Measurements from ENCODE around the gene SYT15.

The SYT15 gene

DNA sequence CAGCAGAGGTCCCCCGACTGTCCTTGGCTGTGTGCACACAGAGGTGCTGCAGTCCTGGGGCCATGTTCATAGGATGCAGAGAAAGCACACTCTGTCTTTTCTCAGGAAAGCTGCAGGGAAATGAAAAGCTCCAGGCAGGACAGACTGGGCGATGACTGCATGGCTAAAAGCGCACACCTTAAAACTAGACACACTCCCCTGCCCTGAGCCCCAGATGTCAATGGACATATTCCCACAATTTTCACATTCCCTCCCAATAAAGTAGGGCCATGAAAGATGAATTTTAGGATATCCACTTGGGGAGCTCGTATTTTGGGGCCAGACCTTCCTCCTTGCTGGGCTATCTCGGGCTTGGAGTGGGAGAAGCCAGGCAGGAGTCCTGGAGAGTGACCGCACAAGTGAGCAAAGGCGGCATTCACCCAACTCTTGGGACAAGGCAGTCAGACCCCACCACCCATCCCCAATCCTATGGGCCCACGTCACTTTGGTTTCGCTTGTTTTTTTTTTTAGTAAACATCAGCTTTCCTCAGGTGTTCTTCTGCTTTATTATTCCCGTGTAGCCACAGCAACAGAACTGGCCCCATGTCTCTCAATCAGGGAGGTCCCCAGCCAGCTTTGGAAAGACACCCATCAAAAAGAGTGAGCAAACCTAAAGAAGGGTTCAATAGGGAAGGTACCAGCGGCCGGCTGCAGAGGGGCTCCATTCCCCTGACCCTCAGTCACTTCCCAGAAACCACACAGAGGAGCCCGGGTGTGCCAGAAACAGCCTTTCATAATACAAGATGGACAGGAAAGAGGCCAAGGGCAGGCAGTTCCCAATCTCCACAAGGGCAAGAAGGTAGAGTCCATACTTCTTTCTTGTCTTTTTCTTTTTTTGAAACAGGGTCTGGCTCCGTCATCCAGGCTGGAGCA is 35.2 kb upstream of the SYT15 start:
- H3K27ac ChIP-seq = peak overlapping the region in 1 of 21 experiments; percentile 1

DNA sequence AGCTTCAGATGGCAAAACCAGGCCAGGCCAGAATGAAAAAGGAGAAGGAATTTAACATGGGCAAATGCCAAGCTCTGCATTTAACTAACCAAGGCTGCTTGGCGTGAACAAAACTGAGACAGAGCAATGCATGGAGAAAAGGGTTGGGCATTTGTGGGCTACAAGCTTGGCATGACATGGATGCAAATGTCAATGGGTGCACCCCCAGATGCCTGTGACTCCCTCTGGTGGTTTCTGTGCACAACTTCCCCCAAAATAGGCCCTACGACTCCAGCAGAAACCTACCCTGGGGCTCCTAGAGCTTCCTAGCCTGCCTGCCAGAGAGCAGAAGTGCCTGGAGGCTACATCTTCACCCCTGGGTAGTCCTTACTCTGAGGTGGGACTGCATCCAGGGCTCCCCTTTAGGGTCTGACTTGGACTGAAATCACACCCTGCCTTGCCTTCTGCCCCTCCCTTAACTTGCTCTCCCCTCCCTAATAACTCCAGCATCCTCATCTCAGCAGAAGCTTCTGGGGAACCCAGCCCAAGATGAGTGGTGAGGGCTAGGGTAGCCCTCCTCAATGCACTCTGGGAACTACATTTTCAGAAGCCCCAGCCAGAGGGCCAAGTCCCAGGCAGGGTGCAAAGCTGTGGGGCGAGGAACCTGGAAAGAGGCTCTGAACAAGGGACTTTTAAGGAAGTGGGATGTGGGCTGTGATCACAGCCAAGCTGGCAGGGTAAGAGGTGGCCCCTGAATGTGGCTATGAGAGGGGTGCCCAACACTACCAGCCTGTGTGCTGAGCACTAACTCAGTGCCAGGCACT is 33.7 kb upstream of the SYT15 start:
- Histone ChIP-seq H3K4me3 (no peak overlapping the region), H3K27ac (peak overlapping the region in 4 of 21 experiments; percentile 1 to 13 (median 4))

More for the DNA sequence above, 35.2 kb upstream of the SYT15 start:
- H3K4me3 ChIP-seq = no peak overlapping the region

DNA sequence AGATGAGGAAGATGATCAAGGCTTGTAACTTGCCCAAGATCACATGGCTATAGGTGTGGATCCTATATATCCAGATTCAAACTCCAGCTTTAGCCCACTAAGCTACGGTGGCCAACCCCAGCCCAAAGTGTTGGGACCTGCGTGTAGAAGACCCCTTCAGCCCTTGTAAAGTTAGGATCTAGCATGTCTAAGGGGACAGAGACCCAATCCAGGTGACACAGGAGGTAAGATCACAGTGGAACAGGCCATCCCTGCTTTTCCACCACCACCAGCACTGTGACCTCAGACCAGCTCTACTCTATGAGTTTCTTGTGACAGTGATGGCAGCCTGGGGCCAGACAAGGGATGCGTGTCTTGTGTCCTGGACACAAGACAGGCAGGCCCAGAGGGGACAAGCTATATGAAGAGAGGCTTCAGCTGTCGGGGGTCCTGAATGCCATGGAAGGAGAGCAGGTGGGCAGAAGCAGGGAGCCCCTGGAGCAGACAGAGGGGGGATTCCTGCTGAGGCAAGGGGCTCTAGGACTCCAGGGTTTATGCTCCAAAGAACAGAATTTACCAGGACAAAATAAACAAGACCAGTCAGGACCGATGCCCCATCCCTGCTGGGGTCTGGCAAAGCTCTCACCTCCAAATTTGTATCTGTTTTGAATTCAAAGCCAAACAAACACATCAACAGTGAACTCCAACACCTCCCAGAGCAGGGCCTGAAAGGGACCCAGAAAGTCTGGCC is 32.9 kb upstream of the SYT15 start:
- H3K27ac ChIP-seq = no peak overlapping the region
- no peak overlapping the region for H3K4me3 ChIP-seq

DNA sequence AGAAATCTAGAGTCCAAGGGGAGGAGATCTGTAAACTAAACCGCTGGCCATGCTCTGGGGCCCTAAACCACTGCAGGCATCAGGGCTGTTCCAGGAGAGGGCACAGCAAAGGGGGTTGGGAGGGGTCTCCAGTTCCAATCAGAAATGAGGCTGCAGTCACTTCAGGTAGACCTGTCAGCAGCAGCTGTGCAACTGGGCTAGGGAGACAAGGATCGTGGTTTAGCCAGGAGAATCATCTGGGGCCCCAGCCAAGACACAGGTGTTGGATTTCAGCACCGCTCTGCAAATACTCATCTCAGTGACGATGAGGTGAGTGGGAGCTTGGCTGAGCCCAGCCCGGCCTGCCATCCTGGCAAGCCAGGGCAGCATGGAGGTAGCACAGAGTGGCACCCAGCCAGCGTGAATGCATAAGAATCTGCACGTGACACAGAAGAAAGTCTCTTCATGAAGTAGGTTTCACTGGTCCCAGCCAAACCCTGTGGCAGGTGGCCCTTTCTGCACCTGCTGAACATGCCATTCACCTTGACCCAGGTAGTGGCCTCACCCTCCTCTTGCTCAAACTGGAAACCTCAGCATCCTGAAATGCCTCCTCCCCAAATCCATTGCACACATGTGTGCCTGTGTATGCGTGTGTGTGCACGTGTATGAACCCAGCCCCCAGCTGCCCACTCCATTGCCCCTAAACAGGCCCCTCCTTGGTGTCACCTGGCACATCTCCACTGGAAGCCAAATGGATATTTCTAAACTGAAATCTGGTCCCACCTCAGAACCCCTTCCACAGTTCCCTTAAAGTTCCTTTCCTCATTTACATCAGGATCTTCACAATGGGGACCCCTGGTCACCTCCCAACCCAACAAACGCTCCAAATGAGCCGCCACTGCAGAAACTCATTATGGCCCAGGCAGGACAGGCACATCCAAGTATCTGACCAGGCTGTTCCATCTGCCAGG is 32.1 kb upstream of the SYT15 start:
- no peak overlapping the region for H3K4me3 ChIP-seq
- H3K27ac ChIP-seq = no peak overlapping the region

DNA sequence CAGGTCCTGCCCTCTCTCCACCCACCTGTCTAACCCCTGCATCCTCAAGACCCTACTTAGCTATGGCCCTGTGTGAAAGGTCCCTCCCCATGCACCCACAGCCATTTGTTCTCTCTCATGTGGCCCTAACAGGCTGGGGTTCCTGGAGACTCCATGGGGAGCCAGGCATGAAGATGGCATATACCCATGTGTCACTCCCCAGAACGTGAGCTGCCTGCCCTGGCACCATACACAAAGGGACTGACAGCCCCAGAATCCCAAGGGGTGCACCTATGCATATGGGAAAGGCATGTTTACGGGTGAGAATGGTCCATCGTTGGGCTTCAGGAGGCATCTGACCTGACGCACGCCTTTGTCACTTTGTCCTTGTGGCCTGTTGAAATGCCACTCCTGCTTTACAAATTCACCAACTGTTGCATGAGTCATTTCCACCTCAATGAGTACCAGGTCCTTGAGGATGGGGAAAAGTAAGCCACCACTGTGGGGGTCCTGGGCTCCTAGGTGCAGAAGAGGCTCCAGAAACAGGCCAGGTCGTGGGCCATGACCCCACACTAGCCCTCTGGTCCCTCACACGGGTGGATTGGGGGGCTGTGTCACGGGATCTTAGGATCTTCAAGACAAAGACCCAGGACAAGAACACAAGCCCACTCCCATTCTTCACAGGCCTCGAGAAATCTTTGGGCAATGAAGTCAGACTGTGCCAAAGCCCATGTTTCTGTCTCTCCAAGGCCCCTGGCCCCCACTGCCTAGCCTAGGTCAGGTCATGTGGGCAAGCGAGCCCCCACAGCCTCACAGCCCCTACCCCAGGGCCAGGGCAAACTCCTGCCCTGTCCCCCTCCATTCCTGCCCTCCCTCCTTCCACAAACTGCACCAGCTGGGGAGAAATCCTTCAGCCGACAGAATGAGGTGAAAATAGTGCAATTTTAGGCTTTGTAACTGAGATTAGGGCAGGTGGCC is 31.1 kb upstream of the SYT15 start:
- no peak overlapping the region for H3K27ac ChIP-seq
- no peak overlapping the region for H3K4me3 ChIP-seq

DNA sequence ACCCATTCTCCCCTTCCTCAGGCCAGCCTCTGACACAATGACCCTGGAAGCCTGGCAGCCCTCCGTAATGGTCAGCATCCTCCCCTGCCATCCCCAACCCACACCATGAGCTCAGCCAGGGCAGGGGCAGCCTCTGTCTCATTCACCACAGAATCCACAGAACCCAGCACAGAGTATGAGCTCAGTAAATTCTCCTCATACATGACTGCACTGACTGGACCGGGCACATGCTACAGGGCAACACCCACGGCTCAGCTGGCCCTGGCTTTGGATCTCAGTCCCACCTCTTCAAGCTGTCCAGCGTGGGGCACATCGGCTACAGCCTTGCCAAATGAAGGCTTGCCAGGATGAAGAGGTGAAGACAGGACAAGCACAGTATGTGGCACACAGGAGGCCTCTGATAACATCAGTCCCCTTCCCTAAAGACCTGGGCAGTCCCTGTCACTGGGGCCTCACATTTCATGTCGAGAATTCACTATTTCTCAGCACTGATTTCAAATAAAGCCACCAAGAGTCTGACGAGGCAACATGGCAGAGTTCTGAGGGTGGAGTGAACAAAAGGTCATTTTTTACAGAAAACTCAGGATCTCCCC is 30.3 kb upstream of the SYT15 start:
- no peak overlapping the region for H3K4me3 ChIP-seq
- no peak overlapping the region for H3K27ac ChIP-seq

DNA sequence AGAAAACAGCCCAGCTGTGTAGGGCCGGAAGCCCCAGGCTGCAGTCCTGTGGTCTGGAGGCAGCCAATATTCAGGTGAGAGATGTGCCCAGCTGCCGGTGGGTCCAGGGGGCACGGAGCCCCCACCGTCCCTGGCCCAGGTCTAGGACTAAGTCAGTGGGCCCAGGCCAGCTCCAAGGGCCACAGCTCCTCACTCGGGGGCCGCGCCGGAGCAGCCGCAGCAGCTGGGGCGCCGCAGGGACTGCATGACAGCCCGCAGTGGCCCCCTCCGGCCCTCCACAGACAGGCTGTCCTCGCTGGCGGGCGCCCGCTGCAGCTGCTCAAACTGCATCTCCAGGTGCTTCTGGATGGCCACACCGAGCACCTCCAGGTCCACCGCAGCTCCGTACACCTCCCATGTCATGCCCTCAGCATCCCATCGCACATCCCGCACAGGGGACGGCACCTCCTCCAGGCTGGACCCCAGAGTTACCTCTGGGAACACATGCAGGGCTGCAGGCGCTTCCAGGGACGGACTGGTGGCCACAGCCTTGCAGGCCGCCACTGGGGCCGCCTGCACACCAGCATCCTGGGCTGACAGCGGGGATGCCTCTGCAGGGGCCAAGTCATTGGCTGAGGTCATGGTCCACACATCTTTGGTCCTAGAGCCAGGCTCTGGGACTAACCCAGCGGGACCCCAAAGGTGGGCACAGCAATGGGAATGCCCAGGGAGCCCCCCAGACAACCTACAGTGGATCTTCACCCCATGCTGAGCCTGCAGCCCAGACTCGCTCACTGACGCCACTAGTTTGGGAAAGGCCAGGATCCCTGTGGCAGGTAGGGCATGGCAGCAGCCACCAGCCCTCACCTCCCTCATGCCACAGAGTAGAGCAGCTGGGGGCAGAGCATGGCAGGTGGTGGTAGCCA is 29.5 kb upstream of the SYT15 start:
- Histone ChIP-seq H3K27ac (no peak overlapping the region), H3K4me3 (no peak overlapping the region)

DNA sequence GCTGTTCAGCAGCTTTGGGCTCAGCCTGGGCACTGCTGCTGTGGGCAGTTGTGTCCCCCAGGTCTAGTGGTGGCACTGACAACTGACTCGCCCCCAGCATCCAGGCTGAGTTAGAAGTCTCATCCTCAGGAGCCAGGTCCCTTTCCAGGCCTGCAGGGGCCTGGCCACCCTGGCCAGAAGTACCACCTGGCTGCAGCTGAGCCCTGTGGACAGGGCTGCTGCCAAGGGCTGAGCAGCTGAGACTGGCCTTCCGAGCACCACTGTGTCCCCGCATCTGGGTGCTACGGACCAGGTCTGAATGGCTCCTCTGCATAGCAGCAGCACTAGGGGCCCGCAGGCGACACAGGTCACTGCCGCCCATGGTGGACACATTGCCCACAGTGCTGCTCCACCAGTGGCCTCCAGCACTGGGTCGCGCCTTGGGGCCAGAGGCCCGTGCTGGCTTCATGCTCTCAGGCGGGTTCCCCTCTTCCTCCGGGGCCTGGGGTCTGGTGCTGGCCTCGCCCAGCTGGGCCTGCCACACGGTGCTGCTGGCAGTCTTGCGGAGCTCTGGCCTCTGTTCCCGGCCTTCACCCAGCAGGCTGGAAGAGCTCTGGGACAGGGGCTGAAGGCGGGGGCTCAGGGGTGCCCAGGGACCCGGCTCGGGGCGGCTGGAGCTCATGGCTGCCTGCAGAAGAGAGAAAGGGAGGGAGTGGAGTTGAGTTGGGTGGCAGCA is 28.7 kb upstream of the SYT15 start:
- H3K4me3 ChIP-seq = no peak overlapping the region
- no peak overlapping the region for H3K27ac ChIP-seq

DNA sequence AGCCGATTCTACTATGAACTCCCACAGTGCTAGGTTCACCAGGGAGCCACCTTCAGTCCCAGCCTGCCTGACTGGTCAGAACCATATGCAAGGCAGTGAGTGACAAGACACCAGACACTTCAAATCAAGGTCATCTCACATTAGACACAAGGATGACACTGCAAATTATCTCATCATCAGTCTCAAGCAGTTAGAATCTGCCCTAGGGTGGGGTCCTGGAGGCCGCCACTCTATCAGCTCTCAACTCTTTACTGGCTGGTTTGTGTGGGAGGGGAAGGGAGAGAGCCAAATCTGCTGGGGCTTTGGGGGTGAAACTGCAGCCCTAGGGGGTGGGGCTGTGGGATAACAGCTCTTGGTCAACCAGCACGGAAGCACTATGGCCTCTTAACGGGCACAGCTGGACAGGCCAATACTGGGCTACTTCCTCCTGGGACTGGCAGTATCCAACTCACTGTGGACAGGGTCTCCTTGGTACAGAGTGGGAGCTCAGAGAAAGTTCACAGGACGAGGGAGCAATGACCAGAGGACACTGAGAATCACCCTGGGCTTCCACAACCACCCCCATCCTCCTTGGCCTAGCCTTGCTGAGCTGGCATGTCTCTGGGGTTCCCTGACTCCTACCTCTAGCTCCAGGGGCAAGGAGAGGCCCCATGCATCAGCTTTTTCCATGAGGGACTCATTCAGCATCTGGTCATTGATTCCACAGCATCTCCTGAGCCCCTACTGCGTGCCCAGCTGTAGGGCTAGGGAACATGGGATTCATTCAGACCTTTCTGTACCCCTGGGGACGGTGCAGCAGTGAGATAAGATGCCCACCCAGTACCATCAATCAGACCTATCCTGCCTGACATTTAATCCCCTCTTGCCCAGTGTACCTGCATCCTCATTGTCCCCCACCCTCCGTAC is 27.9 kb upstream of the SYT15 start:
- H3K4me3 ChIP-seq = no peak overlapping the region

DNA sequence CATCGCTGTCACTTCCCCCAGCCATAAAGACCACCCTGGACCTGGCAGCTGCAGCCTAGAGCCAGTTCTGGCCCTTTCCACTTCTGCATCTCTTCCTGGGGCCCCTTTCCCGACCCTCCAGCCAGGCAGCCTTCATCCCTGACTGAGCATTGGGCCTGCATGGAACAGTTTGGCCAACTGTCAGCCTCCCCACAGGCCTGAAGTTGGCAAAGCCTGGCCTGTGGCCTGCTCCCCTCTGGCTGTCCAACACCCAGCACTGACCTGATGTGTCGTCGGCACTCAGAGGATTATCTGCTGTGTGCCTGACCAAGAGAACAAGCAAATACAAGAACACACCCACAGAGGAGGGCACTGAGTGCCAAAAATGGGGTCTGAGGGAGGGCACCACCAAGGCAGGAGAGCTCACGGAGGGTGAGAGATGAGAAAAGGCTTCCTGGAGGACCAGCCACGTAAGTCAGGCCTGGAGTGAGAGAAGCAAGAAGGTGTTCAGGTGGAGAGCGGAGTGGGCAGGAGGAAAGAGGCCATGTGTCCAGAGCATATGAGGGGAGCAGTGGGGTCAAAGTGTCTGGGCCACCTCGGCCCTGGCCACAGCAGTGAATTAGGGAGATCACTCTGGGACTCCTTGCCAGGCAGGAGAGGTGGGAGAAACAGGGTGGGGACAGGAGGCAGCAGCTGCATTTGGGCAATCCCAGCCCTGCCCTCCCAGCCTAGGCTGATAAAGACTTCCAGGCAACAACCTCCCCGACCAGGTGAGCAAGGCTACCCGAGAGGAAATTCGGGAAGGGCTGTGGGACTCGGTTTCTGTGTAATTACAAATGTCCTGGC is 27.0 kb upstream of the SYT15 start:
- Histone ChIP-seq H3K4me3 (no peak overlapping the region), H3K27ac (peak overlapping the region in 1 of 21 experiments; percentile 2)

More for the DNA sequence above, 27.9 kb upstream of the SYT15 start:
- H3K27ac ChIP-seq = no peak overlapping the region

DNA sequence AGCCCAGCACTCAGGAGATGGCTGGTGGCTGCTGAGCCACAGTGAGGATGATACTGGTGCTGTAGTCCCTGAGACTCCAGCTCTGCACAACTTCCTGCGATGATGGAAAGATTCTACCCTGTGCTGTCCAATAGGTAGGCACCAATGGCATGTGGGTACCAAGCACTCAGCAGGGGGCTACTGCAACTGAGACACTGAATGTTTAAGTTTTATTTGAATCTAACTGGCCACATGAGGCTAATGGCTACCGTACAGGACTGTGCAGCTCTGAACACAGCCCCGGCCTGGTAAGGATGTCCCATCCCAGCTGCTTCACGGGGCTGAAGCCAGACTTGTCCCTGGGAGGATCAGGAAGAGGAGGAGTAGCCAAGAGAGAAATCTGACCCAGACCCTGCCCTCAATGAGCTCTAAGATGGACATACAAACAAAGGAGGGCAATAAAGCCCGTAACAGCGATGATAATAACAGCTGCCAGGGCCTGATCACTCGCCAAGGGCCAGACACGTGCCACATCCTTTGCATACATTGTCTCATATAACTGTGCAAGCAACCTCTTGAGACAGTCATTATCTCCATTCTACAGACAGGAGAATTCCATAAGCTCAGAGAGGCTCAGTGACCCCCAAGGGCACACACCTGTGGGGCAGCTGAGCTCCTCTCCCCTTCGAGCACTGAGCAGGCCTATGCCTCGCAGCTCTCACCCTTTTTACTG is 26.2 kb upstream of the SYT15 start:
- Histone ChIP-seq H3K27ac (no peak overlapping the region), H3K4me3 (no peak overlapping the region)

DNA sequence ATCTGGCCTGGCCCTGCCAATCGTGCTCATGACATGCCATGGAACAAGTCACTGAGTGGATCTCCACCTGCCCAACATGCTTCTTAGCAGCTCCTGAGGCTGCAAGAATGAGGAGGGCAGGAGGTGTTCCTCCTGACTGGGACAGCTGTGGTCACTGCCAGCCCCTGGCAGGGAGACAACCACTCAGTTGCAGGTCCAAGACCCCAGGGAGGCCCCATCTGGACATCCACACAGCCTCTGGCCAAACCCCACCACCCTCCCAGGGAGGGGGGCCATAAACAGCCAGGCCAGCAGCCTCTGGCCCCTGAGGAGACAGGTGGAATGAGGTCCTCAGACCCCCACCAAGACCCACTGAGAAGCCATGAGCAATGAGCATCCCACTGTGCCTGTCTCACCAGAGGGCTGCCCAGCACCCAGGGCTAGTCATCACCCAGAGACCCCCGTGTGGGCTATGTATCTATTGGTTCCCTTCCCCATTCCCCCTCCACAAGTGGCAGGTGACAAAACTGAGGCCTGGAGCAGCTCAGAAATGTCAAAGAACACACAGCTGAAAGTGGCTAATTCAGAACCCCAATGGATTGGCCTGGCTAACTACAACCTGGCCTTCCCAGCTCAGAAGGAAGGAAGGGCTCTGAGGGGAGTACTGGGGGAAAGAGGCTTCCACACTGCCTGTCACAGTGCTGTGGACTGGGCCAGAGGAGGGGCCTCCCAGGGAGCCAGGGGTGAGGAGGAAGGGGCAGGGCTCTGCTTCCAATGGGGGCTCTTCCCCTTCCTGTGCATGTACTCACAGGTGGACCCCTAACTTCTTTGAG is 25.5 kb upstream of the SYT15 start:
- Histone ChIP-seq H3K4me3 (no peak overlapping the region), H3K27ac (no peak overlapping the region)

Data from skin epidermis (tissue), 12 donors.